ENCODE measurements around the gene INTS3.
A peak's percentile ranks its signal among the peaks of the same experiment; 100 is the strongest.

Gene INTS3, protein sequence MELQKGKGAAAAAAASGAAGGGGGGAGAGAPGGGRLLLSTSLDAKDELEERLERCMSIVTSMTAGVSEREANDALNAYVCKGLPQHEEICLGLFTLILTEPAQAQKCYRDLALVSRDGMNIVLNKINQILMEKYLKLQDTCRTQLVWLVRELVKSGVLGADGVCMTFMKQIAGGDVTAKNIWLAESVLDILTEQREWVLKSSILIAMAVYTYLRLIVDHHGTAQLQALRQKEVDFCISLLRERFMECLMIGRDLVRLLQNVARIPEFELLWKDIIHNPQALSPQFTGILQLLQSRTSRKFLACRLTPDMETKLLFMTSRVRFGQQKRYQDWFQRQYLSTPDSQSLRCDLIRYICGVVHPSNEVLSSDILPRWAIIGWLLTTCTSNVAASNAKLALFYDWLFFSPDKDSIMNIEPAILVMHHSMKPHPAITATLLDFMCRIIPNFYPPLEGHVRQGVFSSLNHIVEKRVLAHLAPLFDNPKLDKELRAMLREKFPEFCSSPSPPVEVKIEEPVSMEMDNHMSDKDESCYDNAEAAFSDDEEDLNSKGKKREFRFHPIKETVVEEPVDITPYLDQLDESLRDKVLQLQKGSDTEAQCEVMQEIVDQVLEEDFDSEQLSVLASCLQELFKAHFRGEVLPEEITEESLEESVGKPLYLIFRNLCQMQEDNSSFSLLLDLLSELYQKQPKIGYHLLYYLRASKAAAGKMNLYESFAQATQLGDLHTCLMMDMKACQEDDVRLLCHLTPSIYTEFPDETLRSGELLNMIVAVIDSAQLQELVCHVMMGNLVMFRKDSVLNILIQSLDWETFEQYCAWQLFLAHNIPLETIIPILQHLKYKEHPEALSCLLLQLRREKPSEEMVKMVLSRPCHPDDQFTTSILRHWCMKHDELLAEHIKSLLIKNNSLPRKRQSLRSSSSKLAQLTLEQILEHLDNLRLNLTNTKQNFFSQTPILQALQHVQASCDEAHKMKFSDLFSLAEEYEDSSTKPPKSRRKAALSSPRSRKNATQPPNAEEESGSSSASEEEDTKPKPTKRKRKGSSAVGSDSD

GRCh38 chr1:153727463-153728304, at the start of gene INTS3:
INTS3 (plus strand) TSS chr1:153728050; CDS start chr1:153728635, 585 bp downstream.
- DNase-seq, result peak; percentile 99

DNA sequence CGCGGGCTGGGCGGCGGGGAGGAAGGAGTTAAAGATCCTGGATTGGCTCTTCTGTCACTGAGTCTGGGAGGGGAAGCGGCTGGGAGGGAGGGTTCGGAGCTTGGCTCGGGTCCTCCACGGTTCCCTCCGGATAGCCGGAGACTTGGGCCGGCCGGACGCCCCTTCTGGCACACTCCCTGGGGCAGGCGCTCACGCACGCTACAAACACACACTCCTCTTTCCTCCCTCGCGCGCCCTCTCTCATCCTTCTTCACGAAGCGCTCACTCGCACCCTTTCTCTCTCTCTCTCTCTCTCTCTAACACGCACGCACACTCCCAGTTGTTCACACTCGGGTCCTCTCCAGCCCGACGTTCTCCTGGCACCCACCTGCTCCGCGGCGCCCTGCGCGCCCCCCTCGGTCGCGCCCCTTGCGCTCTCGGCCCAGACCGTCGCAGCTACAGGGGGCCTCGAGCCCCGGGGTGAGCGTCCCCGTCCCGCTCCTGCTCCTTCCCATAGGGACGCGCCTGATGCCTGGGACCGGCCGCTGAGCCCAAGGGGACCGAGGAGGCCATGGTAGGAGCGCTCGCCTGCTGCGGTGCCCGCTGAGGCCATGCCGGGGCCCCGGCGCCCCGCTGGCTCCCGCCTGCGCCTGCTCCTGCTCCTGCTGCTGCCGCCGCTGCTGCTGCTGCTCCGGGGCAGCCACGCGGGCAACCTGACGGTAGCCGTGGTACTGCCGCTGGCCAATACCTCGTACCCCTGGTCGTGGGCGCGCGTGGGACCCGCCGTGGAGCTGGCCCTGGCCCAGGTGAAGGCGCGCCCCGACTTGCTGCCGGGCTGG, 49.1 kb upstream of the INTS3 start, which contains the start of gene NPR1:
NPR1 (plus strand) TSS at position 170 of the 818 bp plus-strand sequence; CDS start at position 591, 421 bp downstream.
- DNase-seq, result no peak

GRCh38 chr1:153679337-153680119, 48.3 kb upstream of the INTS3 start:
- no peak for DNase-seq

- no peak for DNase-seq
Observed at GRCh38 chr1:153680120-153680403, 47.8 kb upstream of the INTS3 start.

DNA sequence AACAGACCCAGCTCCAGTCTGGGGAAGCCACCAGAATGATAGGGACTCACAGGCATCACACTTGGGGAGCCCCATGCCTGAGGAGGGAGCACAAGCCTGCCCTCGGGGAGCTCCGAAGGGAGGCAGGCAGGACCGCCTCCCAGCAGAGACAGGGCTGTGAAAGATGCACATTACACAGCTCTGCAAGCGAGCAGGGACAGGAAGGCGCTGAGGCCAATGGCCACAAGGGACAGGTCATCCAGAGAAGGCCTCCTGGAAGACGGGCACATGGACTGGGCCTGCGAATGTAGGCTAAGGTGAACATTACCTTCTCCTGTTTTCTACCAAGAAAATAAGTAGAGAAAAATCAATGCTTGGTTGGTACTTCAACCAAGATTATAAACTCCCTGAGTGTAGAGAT, 45.1 kb upstream of the INTS3 start:
- no peak for DNase-seq

DNA sequence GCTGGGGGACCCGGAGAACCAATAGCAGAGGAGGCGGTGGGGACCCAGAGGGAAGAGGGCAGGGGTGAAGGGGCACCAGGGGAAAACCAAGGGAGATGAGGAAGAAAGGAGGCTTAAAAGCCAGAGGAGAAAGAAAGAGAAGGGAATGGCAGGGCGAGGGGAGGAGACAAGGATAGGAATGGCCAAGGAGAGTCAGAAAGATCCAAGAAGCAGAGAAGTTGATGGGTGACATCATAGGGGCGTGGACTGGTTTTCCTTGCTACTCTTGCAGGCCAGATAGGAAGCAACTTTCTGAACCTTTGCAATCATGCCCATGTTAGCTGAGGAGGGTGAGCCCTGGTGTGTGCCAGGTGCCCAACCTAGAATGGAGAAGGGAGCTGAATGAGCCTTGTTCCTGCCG, 44.0 kb upstream of the INTS3 start:
- DNase-seq, result no peak

DNA sequence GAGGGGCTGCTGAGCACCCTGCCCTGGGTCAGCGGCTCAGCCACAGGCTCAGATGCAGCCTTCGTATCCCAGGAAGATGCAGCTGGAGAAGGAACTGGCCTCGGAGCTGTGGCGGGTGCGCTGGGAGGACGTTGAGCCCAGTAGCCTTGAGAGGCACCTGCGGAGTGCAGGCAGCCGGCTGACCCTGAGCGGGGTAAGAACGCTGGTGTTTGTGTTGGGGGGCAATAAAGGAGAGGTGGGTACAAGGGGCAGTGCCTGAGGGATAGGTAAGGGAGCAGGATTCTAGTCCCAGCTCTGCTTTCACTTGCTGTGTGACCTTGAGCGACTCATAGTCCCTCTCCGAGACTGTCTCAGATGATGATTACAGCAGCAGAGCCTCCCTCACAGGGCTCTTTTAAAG, 43.0 kb upstream of the INTS3 start:
- DNase-seq, result no peak

DNA sequence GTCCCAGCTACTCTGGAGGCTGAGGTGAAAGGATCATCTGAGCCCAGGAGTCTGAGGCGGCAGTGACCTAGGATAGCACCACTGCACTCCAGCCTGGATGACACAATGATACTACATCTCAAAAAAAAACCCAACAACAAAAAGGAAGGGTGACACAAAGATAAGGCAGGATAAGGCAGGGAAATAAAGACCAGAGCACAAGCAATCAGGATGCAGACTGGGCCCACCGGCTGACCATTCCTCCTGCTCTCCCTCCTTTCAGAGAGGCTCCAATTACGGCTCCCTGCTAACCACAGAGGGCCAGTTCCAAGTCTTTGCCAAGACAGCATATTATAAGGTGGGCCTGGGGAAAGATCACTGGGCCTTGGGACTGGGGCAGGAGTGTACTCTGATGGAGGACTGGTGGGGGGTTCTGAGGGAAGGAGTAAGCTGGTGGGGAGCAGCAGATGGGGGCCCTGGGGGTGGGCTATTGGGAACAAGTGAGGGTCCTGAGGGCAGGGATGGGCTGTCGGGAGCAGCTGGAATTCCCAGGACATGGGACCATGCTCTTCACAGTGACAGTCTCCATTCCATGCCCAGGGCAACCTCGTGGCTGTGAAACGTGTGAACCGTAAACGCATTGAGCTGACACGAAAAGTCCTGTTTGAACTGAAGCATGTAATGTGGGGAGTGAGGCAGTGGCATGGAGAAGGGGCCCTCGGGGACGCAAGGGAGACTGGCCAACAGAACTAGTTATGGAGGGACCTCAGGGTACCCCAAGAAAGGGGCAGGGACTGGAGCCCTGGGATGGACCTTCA, 42.1 kb upstream of the INTS3 start:
- DNase-seq, result no peak

- no peak for DNase-seq
Observed at GRCh38 chr1:153687346-153688125, 40.3 kb upstream of the INTS3 start.

DNA sequence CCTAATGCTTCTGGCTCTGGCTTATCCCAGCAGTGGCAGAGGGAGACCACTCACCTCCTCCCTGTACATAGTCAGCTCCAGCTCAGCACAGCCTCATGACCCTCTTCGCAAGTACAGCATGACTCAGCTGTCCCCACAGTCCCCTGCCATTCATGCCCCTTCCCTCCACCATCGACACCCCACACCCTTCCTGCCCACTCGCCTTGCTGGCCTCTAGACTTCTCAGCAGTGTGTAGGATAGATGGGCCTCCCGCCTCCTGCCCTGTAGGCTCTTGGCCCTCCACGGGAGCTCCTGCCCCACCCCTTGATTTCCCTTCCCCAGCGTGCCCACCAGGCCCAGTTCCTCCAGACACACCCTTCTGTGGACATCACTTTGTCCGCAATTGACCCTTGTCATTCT, 39.6 kb upstream of the INTS3 start:
- no peak for DNase-seq

GRCh38 chr1:153688736-153689328, 39.0 kb upstream of the INTS3 start:
- no peak for DNase-seq

DNA sequence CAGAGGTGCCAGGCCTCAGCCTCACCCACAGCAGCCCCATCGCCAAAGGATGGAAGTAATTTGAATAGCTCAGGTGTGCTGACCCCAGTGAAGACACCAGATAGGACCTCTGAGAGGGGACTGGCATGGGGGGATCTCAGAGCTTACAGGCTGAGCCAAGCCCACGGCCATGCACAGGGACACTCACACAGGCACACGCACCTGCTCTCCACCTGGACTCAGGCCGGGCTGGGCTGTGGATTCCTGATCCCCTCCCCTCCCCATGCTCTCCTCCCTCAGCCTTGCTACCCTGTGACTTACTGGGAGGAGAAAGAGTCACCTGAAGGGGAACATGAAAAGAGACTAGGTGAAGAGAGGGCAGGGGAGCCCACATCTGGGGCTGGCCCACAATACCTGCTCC, 34.4 kb upstream of the INTS3 start:
- no peak for DNase-seq

GRCh38 chr1:153696741-153697140, 31.1 kb upstream of the INTS3 start:
- no peak for DNase-seq

- DNase-seq, result no peak
Observed at GRCh38 chr1:153697191-153698019, 30.4 kb upstream of the INTS3 start.

- DNase-seq, result no peak
Observed at GRCh38 chr1:153698020-153698922, 29.6 kb upstream of the INTS3 start.

DNA sequence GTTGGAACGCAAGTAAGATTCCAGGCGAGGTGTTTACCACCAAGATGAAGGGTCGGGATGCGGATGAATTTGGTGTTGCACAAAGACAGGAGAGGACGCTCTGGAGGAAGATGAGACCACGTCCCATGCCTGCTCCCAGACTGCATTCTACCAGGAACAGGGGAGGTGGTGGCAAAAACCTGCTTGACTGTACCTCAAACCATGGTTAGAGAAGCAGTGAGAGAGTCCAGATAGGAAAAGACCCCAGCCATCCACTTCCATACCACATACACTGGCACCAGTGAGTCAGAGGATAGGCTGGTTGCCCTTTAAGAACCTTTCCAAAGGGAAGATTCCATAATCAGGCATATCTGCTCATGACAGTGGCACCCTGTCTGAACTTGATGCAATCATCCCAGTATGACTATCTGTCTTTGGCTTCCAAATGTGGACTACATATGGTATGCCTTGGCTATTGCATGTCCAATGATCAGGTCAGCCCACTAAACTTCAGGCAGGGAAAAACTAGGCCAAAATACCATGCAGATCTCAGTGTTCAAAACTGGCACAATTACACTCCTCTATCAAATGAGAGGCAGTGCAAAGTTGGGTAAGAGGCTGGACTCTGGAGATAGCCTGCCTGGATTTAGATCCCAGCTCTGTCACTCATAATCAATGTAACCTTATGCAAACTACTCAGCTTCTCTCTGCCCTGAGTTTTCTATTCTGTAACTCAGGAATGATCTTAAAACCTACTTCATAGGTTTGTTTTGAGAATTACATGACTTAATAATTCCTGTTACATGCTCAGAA, 28.7 kb upstream of the INTS3 start:
- no peak for DNase-seq
